GM12878 (cell line): ENCODE results near the gene CACNA1E. TPM values are rescaled to one million over a fixed set of nuclear protein-coding genes. Genes with fewer than 3 reads are reported as not detected.

Experiments used
- ATAC-seq: fragments of 200-7000 bp; cut with Tn5 transposase; 3 replicates; pipeline ENCODE4 v1.9.1; 2020; ENCODE audit warnings: mild to moderate bottlenecking, moderate library complexity
- BruUV-seq: library from RNA; stranded (reverse); fragments of 400-500 nt; replicated peaks from 2 replicates; lab custom pipeline; 2021; lab: Mats Ljungman, UMichigan
- CTCF ChIA-PET: fragments of 300-600 bp; sonication (Branson Sonifier 250); formaldehyde crosslinking; extraction: SDS; loops from one replicate; lab custom pipeline; 2021; ENCODE audit warnings: inconsistent platforms; lab: Yijun Ruan, JAX
- POLR2A ChIA-PET: fragments of 350-600 bp; formaldehyde crosslinking; extraction: SDS; loops from one replicate; lab custom pipeline; 2021; ENCODE audit warnings: inconsistent platforms; lab: Charles Lee
- RAD21 ChIA-PET: fragments of 300-600 bp; sonication (Branson Sonifier 250); formaldehyde crosslinking; loops from one replicate; lab custom pipeline; 2023; ENCODE audit warnings: antibody characterized with exemption; ENCODE audit not compliant: unreplicated experiment; lab: Charles Lee
- SMC1A ChIA-PET: fragments of 300-600 bp; sonication (Branson Sonifier 250); formaldehyde crosslinking; loops from one replicate; lab custom pipeline; 2023; ENCODE audit not compliant: unreplicated experiment, uncharacterized antibody; lab: Charles Lee
- DNase-seq: peaks from one replicate; pipeline ENCODE4 v3.0.0-alpha.2; 2011; ENCODE audit warnings: low read depth, low spot score
- FAIRE-seq: peaks from 3 replicates; lab custom pipeline; 2011; peaks lifted over from hg19 to GRCh38; lab: Jason Lieb, UNC
- H2AFZ ChIP-seq: 2 replicates; pipeline ENCODE4 v1.6.0; 2011; ENCODE audit warnings: low read depth, low read length, control low read depth; ENCODE audit not compliant: control insufficient read depth
- H3K27ac ChIP-seq: 2 replicates; pipeline ENCODE4 v1.5.1; 2011; ENCODE audit warnings: control low read depth; ENCODE audit not compliant: control insufficient read depth, insufficient read depth
- H3K27me3 ChIP-seq, 2 experiments: replicated peaks in 1 of 2; 2 replicates each; pipeline versions ENCODE4 v1.6.0 to v1.6.1; 2011; ENCODE audit warnings: low read length in 1 of 2; ENCODE audit not compliant: control insufficient read depth in 2 of 2, insufficient read depth in 2 of 2
- H3K36me3 ChIP-seq, 2 experiments: 2 replicates each; pipeline ENCODE4 v1.5.1; 2011; ENCODE audit warnings: low read length in 1 of 2; ENCODE audit not compliant: control insufficient read depth in 2 of 2, insufficient read depth in 2 of 2
- H3K4me1 ChIP-seq: 2 replicates; pipeline ENCODE4 v1.6.1; 2011; ENCODE audit warnings: mild to moderate bottlenecking, low read length, moderate library complexity, mixed read lengths; ENCODE audit not compliant: control insufficient read depth, insufficient read depth
- H3K4me2 ChIP-seq: 2 replicates; pipeline ENCODE4 v1.6.0; 2011; ENCODE audit warnings: control low read depth; ENCODE audit not compliant: control insufficient read depth, insufficient read depth
- H3K4me3 ChIP-seq: fragments of 200-600 bp; sonication (generic); 2 replicates; pipeline ENCODE4 v1.5.1; 2016
- H3K79me2 ChIP-seq: 2 replicates; pipeline ENCODE4 v1.6.0; 2011; ENCODE audit warnings: low read length; ENCODE audit not compliant: control insufficient read depth, insufficient read depth
- H3K9ac ChIP-seq: 2 replicates; pipeline ENCODE4 v1.8.0; 2011; ENCODE audit warnings: low read length, control low read depth, mixed read lengths; ENCODE audit not compliant: control insufficient read depth, insufficient read depth
- H3K9me3 ChIP-seq: replicated peaks from 3 replicates; pipeline ENCODE4 v1.5.1; 2011; ENCODE audit warnings: mild to moderate bottlenecking, low read length; ENCODE audit not compliant: control insufficient read depth, insufficient read depth
- H4K20me1 ChIP-seq: 2 replicates; pipeline ENCODE4 v1.6.0; 2011; ENCODE audit not compliant: control insufficient read depth, insufficient read depth
- ASH2L ChIP-seq: fragments of 300-600, 200-600 bp; sonication (generic); IDR thresholded peaks from 2 replicates; pipeline ENCODE4 v1.6.1; 2017; ENCODE audit warnings: low read depth, mild to moderate bottlenecking, borderline replicate concordance
- CHD1 ChIP-seq: IDR thresholded peaks from 2 replicates; pipeline ENCODE4 v1.6.1; 2012; ENCODE audit warnings: low read depth, low read length, improper control_type of control experiment
- MTA2 ChIP-seq: fragments of 450-650 bp; IDR thresholded peaks from 2 replicates; pipeline ENCODE4 v1.6.1; 2016; ENCODE audit warnings: low read depth, mild to moderate bottlenecking, moderate library complexity
- NRF1 ChIP-seq: conservative IDR thresholded peaks from 2 replicates; pipeline ENCODE4 v1.6.1; 2011; ENCODE audit warnings: mild to moderate bottlenecking, low read depth, low read length, improper control_type of control experiment
- SIX5 ChIP-seq: IDR thresholded peaks from 2 replicates; pipeline ENCODE4 v1.6.1; 2011; ENCODE audit warnings: mild to moderate bottlenecking, low read depth, low read length, moderate library complexity; ENCODE audit not compliant: severe bottlenecking
- TCF12 ChIP-seq: IDR thresholded peaks from 2 replicates; pipeline ENCODE4 v1.6.1; 2011; ENCODE audit warnings: low read depth, mild to moderate bottlenecking, low read length
- WGBS: methylation state at CpG from one replicate; pipeline ENCODE4 v1.1.6; 2016; ENCODE audit warnings: low lambda C conversion rate; ENCODE audit not compliant: insufficient replicate concordance, insufficient coverage; ENCODE audit errors: missing lambda C conversion rate; 5-methylcytosine and 5-hydroxymethylcytosine counted together
- in situ Hi-C: fragments of 300-500 bp; cut with MboI; formaldehyde crosslinking; loops from 9 replicates; pipeline ENCODE4 v1.14.3; 2018; ENCODE audit warnings: mixed read lengths
- intact Hi-C: fragments of 100-400 bp; cut with micrococcal nuclease; formaldehyde crosslinking; loops from one replicate; pipeline ENCODE4 v1.14.2; 2022; ENCODE audit not compliant: unreplicated experiment
- polyA plus RNA-seq, 11 experiments: library from polyadenylated mRNA; depleted of rRNA in 4 of 11; unstranded in 6 of 11; stranded (reverse) in 5 of 11; fragments of >200 nt; fragmentation: Nextera tagmentation in 4 of 11; fragmentation: Illumina TruSeq in 1 of 11; extraction: Ambion mirVana in 4 of 11; extraction: Trizol in 1 of 11; gene quantifications; 1 replicate in 1 of 11; 2 replicates in 10 of 11; pipeline versions ENCODE4 v1.2.1 to v1.2.3, GENCODE V29; 2011 to 2016; ENCODE audit warnings: inconsistent platforms in 2 of 11, missing spikeins in 2 of 11, low read depth in 1 of 11
- total RNA-seq, 4 experiments: library from RNA; depleted of rRNA in 3 of 4; stranded (reverse); fragments of >200 nt in 3 of 4; fragmentation: Illumina TruSeq in 1 of 4; extraction: Trizol in 1 of 4; gene quantifications; 2 replicates each; pipeline versions ENCODE4 v1.2.1 to v1.2.3, GENCODE V29; 2013 to 2021
- TF ChIP-seq, protein P1 (sequence below): IDR thresholded peaks from 2 replicates; pipeline ENCODE4 v1.6.1; 2012; ENCODE audit warnings: low read depth, low read length, improper control_type of control experiment
- TF ChIP-seq, protein P2 (sequence below): IDR thresholded peaks from 2 replicates; pipeline ENCODE4 v1.6.1; 2012; ENCODE audit warnings: low read length, inconsistent platforms

Gene CACNA1E
- total and polyA plus RNA-seq, 10 of the 15 experiments (the other 5 are each of a cell fraction or from before 2014, with no cell fraction given): 0.57 to 22.0 (median 8.5) TPM

DNA sequence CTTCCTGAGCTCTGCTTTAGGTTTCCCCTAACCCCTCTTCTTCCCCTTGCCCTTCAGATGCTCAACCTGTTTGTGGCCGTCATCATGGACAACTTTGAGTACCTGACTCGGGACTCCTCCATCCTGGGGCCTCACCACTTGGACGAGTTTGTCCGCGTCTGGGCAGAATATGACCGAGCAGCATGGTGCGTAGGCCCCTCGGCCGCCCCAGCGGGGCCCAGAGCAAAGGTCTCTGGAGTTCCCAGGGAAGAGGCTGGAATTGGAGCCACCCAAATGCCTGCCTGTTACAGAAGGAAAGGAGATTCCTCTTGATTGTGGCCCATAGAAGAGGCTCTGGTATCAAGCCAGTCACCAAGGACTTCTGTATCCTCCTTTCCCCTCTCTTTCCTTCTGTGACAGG is 292.7 kb downstream of the CACNA1E start:
- POLR2A ChIA-PET: no interaction called here
- no peaks in the 10 kb centered on the region for H4K20me1 ChIP-seq
- no peak overlapping the region for H3K4me3 ChIP-seq
- CTCF ChIA-PET: interaction anchor here (0.7 kb wide), 2 partner anchors 98 to 160 kb away, joined by 3 read pairs; no protein-coding TSS in a partner anchor
- BruUV-seq: no TSS peak
- DNase-seq: no peak
- no peaks in the 10 kb centered on the region for H3K27me3 ChIP-seq
- no peaks in the 10 kb centered on the region for H3K79me2 ChIP-seq
- no peak for FAIRE-seq
- peaks cover under 1 to 1% of the 10 kb centered on the region in 2 experiments; a peak in 2 of 4 replicates for H3K36me3 ChIP-seq
- in situ Hi-C loops: no loop called here
- RAD21 ChIA-PET: no interaction called here
- no peak overlapping the region for H2AFZ ChIP-seq
- WGBS: 79% methylated on average over 10 of the region's 10 CpGs
- no peak overlapping the region for H3K9ac ChIP-seq
- H3K4me1 ChIP-seq: no peaks in the 10 kb centered on the region
- H3K9me3 ChIP-seq: no peaks in the 10 kb centered on the region
- ATAC-seq: no peak
- no peak overlapping the region for H3K27ac ChIP-seq
- intact Hi-C loops: no loop called here
- no peak overlapping the region for H3K4me2 ChIP-seq
- SMC1A ChIA-PET: no interaction called here
- TF ChIP-seq NRF1: no peak
- TF ChIP-seq CHD1: no peak
- no peak for TF ChIP-seq TCF12
- no peak for TF ChIP-seq ASH2L
- TF ChIP-seq MTA2: no peak
- TF ChIP-seq SIX5: no peak
- TF ChIP-seq, protein P1, sequence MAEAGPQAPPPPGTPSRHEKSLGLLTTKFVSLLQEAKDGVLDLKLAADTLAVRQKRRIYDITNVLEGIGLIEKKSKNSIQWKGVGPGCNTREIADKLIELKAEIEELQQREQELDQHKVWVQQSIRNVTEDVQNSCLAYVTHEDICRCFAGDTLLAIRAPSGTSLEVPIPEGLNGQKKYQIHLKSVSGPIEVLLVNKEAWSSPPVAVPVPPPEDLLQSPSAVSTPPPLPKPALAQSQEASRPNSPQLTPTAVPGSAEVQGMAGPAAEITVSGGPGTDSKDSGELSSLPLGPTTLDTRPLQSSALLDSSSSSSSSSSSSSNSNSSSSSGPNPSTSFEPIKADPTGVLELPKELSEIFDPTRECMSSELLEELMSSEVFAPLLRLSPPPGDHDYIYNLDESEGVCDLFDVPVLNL: no peak
- TF ChIP-seq, protein P2, sequence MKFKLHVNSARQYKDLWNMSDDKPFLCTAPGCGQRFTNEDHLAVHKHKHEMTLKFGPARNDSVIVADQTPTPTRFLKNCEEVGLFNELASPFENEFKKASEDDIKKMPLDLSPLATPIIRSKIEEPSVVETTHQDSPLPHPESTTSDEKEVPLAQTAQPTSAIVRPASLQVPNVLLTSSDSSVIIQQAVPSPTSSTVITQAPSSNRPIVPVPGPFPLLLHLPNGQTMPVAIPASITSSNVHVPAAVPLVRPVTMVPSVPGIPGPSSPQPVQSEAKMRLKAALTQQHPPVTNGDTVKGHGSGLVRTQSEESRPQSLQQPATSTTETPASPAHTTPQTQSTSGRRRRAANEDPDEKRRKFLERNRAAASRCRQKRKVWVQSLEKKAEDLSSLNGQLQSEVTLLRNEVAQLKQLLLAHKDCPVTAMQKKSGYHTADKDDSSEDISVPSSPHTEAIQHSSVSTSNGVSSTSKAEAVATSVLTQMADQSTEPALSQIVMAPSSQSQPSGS: no peak
